GM12878 (cell line): ENCODE results near the gene PLEKHM2. TPM values are rescaled to one million over a fixed set of nuclear protein-coding genes. Genes with fewer than 3 reads are reported as not detected.

Source experiments
- ATAC-seq: fragments of 200-7000 bp; cut with Tn5 transposase; 3 replicates; pipeline ENCODE4 v1.9.1; 2020; ENCODE audit warnings: mild to moderate bottlenecking, moderate library complexity
- BruUV-seq: library from RNA; stranded (reverse); fragments of 400-500 nt; replicated peaks from 2 replicates; lab custom pipeline; 2021; lab: Mats Ljungman, UMichigan
- CTCF ChIA-PET: fragments of 300-600 bp; sonication (Branson Sonifier 250); formaldehyde crosslinking; extraction: SDS; loops from one replicate; lab custom pipeline; 2021; ENCODE audit warnings: inconsistent platforms; lab: Yijun Ruan, JAX
- POLR2A ChIA-PET: fragments of 350-600 bp; formaldehyde crosslinking; extraction: SDS; loops from one replicate; lab custom pipeline; 2021; ENCODE audit warnings: inconsistent platforms; lab: Charles Lee
- RAD21 ChIA-PET: fragments of 300-600 bp; sonication (Branson Sonifier 250); formaldehyde crosslinking; loops from one replicate; lab custom pipeline; 2023; ENCODE audit warnings: antibody characterized with exemption; ENCODE audit not compliant: unreplicated experiment; lab: Charles Lee
- SMC1A ChIA-PET: fragments of 300-600 bp; sonication (Branson Sonifier 250); formaldehyde crosslinking; loops from one replicate; lab custom pipeline; 2023; ENCODE audit not compliant: unreplicated experiment, uncharacterized antibody; lab: Charles Lee
- DNase-seq: peaks from one replicate; pipeline ENCODE4 v3.0.0-alpha.2; 2011; ENCODE audit warnings: low read depth, low spot score
- FAIRE-seq: peaks from 3 replicates; lab custom pipeline; 2011; peaks lifted over from hg19 to GRCh38; lab: Jason Lieb, UNC
- H2AFZ ChIP-seq: 2 replicates; pipeline ENCODE4 v1.6.0; 2011; ENCODE audit warnings: low read depth, low read length, control low read depth; ENCODE audit not compliant: control insufficient read depth
- H3K27ac ChIP-seq: 2 replicates; pipeline ENCODE4 v1.5.1; 2011; ENCODE audit warnings: control low read depth; ENCODE audit not compliant: control insufficient read depth, insufficient read depth
- H3K27me3 ChIP-seq, 2 experiments: replicated peaks in 1 of 2; 2 replicates each; pipeline versions ENCODE4 v1.6.0 to v1.6.1; 2011; ENCODE audit warnings: low read length in 1 of 2; ENCODE audit not compliant: control insufficient read depth in 2 of 2, insufficient read depth in 2 of 2
- H3K36me3 ChIP-seq, 2 experiments: 2 replicates each; pipeline ENCODE4 v1.5.1; 2011; ENCODE audit warnings: low read length in 1 of 2; ENCODE audit not compliant: control insufficient read depth in 2 of 2, insufficient read depth in 2 of 2
- H3K4me1 ChIP-seq: 2 replicates; pipeline ENCODE4 v1.6.1; 2011; ENCODE audit warnings: mild to moderate bottlenecking, low read length, moderate library complexity, mixed read lengths; ENCODE audit not compliant: control insufficient read depth, insufficient read depth
- H3K4me2 ChIP-seq: 2 replicates; pipeline ENCODE4 v1.6.0; 2011; ENCODE audit warnings: control low read depth; ENCODE audit not compliant: control insufficient read depth, insufficient read depth
- H3K4me3 ChIP-seq: fragments of 200-600 bp; sonication (generic); 2 replicates; pipeline ENCODE4 v1.5.1; 2016
- H3K79me2 ChIP-seq: 2 replicates; pipeline ENCODE4 v1.6.0; 2011; ENCODE audit warnings: low read length; ENCODE audit not compliant: control insufficient read depth, insufficient read depth
- H3K9ac ChIP-seq: 2 replicates; pipeline ENCODE4 v1.8.0; 2011; ENCODE audit warnings: low read length, control low read depth, mixed read lengths; ENCODE audit not compliant: control insufficient read depth, insufficient read depth
- H3K9me3 ChIP-seq: replicated peaks from 3 replicates; pipeline ENCODE4 v1.5.1; 2011; ENCODE audit warnings: mild to moderate bottlenecking, low read length; ENCODE audit not compliant: control insufficient read depth, insufficient read depth
- H4K20me1 ChIP-seq: 2 replicates; pipeline ENCODE4 v1.6.0; 2011; ENCODE audit not compliant: control insufficient read depth, insufficient read depth
- PRDM15 ChIP-seq: fragments of 450-650 bp; formaldehyde crosslinking; IDR thresholded peaks from 2 replicates; pipeline ENCODE4 v1.4.0; 2020; ENCODE audit warnings: mild to moderate bottlenecking, moderate library complexity
- USF1 ChIP-seq: IDR thresholded peaks from 2 replicates; pipeline ENCODE4 v1.6.1; 2011; ENCODE audit warnings: borderline replicate concordance, low read depth, mild to moderate bottlenecking, moderate library complexity, mixed read lengths, low read length; ENCODE audit not compliant: insufficient read depth; ENCODE audit errors: extremely low read length
- WGBS: methylation state at CpG from one replicate; pipeline ENCODE4 v1.1.6; 2016; ENCODE audit warnings: low lambda C conversion rate; ENCODE audit not compliant: insufficient replicate concordance, insufficient coverage; ENCODE audit errors: missing lambda C conversion rate; 5-methylcytosine and 5-hydroxymethylcytosine counted together
- in situ Hi-C: fragments of 300-500 bp; cut with MboI; formaldehyde crosslinking; loops from 9 replicates; pipeline ENCODE4 v1.14.3; 2018; ENCODE audit warnings: mixed read lengths
- intact Hi-C: fragments of 100-400 bp; cut with micrococcal nuclease; formaldehyde crosslinking; loops from one replicate; pipeline ENCODE4 v1.14.2; 2022; ENCODE audit not compliant: unreplicated experiment
- polyA plus RNA-seq, 11 experiments: library from polyadenylated mRNA; depleted of rRNA in 4 of 11; unstranded in 6 of 11; stranded (reverse) in 5 of 11; fragments of >200 nt; fragmentation: Nextera tagmentation in 4 of 11; fragmentation: Illumina TruSeq in 1 of 11; extraction: Ambion mirVana in 4 of 11; extraction: Trizol in 1 of 11; gene quantifications; 1 replicate in 1 of 11; 2 replicates in 10 of 11; pipeline versions ENCODE4 v1.2.1 to v1.2.3, GENCODE V29; 2011 to 2016; ENCODE audit warnings: inconsistent platforms in 2 of 11, missing spikeins in 2 of 11, low read depth in 1 of 11
- total RNA-seq, 4 experiments: library from RNA; depleted of rRNA in 3 of 4; stranded (reverse); fragments of >200 nt in 3 of 4; fragmentation: Illumina TruSeq in 1 of 4; extraction: Trizol in 1 of 4; gene quantifications; 2 replicates each; pipeline versions ENCODE4 v1.2.1 to v1.2.3, GENCODE V29; 2013 to 2021

Gene PLEKHM2
- total and polyA plus RNA-seq, 10 of the 15 experiments (the other 5 are each of a cell fraction or from before 2014, with no cell fraction given): 0.37 to 55.2 (median 19.3) TPM

- TF ChIP-seq USF1: no peak
These were observed 64.1 kb downstream of the PLEKHM2 start (continued) for GRCh38 chr1:15748264-15748663.

GRCh38 chr1:15748690-15749398, 64.7 kb downstream of the PLEKHM2 start:
- WGBS: 37% methylated on average over 10 of the region's 10 CpGs
- H3K4me3 ChIP-seq: no peak overlapping the region
- H3K4me2 ChIP-seq: no peak overlapping the region
- H3K4me1 ChIP-seq: 0 out of 2 replicates have a peak, but pooled peaks cover 3% of the 10 kb centered on the region
- no peaks in the 10 kb centered on the region for H3K36me3 ChIP-seq
- TF ChIP-seq PRDM15 (CRISPR knock-in tag): no peak
- ATAC-seq (no peak), FAIRE-seq (no peak), DNase-seq (no peak)
- no peaks in the 10 kb centered on the region for H3K9me3 ChIP-seq
- in situ Hi-C loops (loop anchor here (5.0 kb wide), 1 partner anchor 48 kb away; no protein-coding TSS in a partner anchor), intact Hi-C loops (no loop called here)
- RAD21 ChIA-PET: no interaction called here
- no peaks in the 10 kb centered on the region for H4K20me1 ChIP-seq
- no TSS peak for BruUV-seq
- SMC1A ChIA-PET: no interaction called here
- no peak overlapping the region for H3K9ac ChIP-seq
- H3K27me3 ChIP-seq: no peaks in the 10 kb centered on the region; a peak in 1 of 4 replicates
- H2AFZ ChIP-seq: no peak overlapping the region
- CTCF ChIA-PET: interaction anchor here (1.1 kb wide), 1 partner anchor 43 kb away, joined by 4 read pairs; no protein-coding TSS in a partner anchor
- no peaks in the 10 kb centered on the region for H3K79me2 ChIP-seq
- H3K27ac ChIP-seq: no peak overlapping the region
- POLR2A ChIA-PET: no interaction called here
